Activated CD4-positive, alpha-beta T cell treated with anti-CD3 and anti-CD28 coated beads for 36 hours (primary cell): ENCODE results near the gene KLHL3. TPM values are rescaled to one million over a fixed set of nuclear protein-coding genes. Genes with fewer than 3 reads are reported as not detected.

Experiments used
- ATAC-seq: fragments of 200-7000 bp; cut with Tn5 transposase; one replicate; pipeline ENCODE4 v1.10.0; 2021; ENCODE audit warnings: mild to moderate bottlenecking, moderate library complexity
- CTCF ChIA-PET: fragments of 350-600 bp; sonication (Branson Sonifier 250); formaldehyde crosslinking; loops from one replicate; lab custom pipeline; 2021; ENCODE audit warnings: antibody characterized with exemption; lab: Charles Lee
- POLR2A ChIA-PET: fragments of 350-600 bp; sonication (Branson Sonifier 250); formaldehyde crosslinking; loops from one replicate; lab custom pipeline; 2021; ENCODE audit warnings: antibody characterized with exemption, inconsistent platforms; lab: Charles Lee
- DNase-seq: peaks from one replicate; pipeline ENCODE4 v3.0.0-alpha.2; 2020
- H3K27ac Mint-ChIP-seq: one replicate; pipeline ENCODE4 v1.8.0; 2021; ENCODE audit warnings: mixed read lengths
- H3K27me3 Mint-ChIP-seq: one replicate; pipeline ENCODE4 v1.8.0; 2021; ENCODE audit warnings: mixed read lengths
- H3K36me3 Mint-ChIP-seq: one replicate; pipeline ENCODE4 v1.8.0; 2021; ENCODE audit warnings: low read depth, mixed read lengths
- H3K4me1 Mint-ChIP-seq: one replicate; pipeline ENCODE4 v1.8.0; 2021; ENCODE audit warnings: mixed read lengths
- H3K4me3 Mint-ChIP-seq: one replicate; pipeline ENCODE4 v1.8.0; 2021; ENCODE audit warnings: mild to moderate bottlenecking, moderate library complexity, mixed read lengths
- H3K9me3 Mint-ChIP-seq: one replicate; pipeline ENCODE4 v1.8.0; 2021; ENCODE audit warnings: low read depth, mixed read lengths
- intact Hi-C, 2 experiments: fragments of 100-400 bp; cut with DNase I in 1 of 2; cut with micrococcal nuclease in 1 of 2; formaldehyde crosslinking; loops; one replicate each; pipeline versions ENCODE4 v1.14.2 to v1.15.1; 2022 to 2024; cut with DNase I, micrococcal nuclease
- total RNA-seq, 2 experiments: library from RNA; stranded (reverse); gene quantifications; one replicate each; pipeline ENCODE4 v1.2.3, GENCODE V29; 2021

The KLHL3 gene
- total RNA-seq, 2 experiments from 2014 or later, result 6.8 to 10.8 TPM

GRCh38 chr5:137635521-137635921 lies 100.4 kb downstream of the KLHL3 start:
- Mint-ChIP-seq H3K4me3 (no peak overlapping the region), H3K27ac (no peak overlapping the region), H3K27me3 (no peaks in the 10 kb centered on the region), H3K4me1 (no peaks in the 10 kb centered on the region), H3K9me3 (no peaks in the 10 kb centered on the region), H3K36me3 (peaks cover 6% of the 10 kb centered on the region)
- no peak for DNase-seq
- POLR2A ChIA-PET, result no interaction called here
- CTCF ChIA-PET, result interaction anchor here (2.0 to 2.1 kb wide), 2 partner anchors 16 to 107 kb away, joined by 6 to 11 read pairs; no protein-coding TSS in a partner anchor
- intact Hi-C loops, result loop anchor here in 1 of 2 experiments (10.0 kb wide), 1 partner anchor 499 kb away; the partner anchor contains the start of gene NME5
- no peak for ATAC-seq

- CTCF ChIA-PET, result interaction anchor here (0.5 to 2.1 kb wide), 6 partner anchors 14 to 435 kb away, joined by 3 to 11 read pairs (median 5); no protein-coding TSS in a partner anchor
- Mint-ChIP-seq H3K27ac (no peak overlapping the region), H3K9me3 (no peaks in the 10 kb centered on the region), H3K4me3 (no peak overlapping the region), H3K36me3 (peaks cover 5% of the 10 kb centered on the region), H3K4me1 (no peaks in the 10 kb centered on the region), H3K27me3 (no peaks in the 10 kb centered on the region)
- ATAC-seq (no peak), DNase-seq (no peak)
- POLR2A ChIA-PET, result no interaction called here
- intact Hi-C loops, result loop anchor here in 1 of 2 experiments (10.0 kb wide), 1 partner anchor 501 kb away; the partner anchor contains the start of gene NME5
Observed at GRCh38 chr5:137633896-137634295, 102.0 kb downstream of the KLHL3 start.

GRCh38 chr5:137632716-137633115 lies 103.2 kb downstream of the KLHL3 start:
- ATAC-seq (no peak), DNase-seq (no peak)
- Mint-ChIP-seq H3K9me3 (no peaks in the 10 kb centered on the region), H3K4me1 (no peaks in the 10 kb centered on the region), H3K27me3 (no peaks in the 10 kb centered on the region), H3K27ac (no peak overlapping the region), H3K36me3 (peaks cover 4% of the 10 kb centered on the region), H3K4me3 (no peak overlapping the region)
- intact Hi-C loops, result loop anchor here in 1 of 2 experiments (10.0 kb wide), 1 partner anchor 502 kb away; the partner anchor contains the start of gene NME5
- CTCF ChIA-PET, result interaction anchor here (0.6 to 5.7 kb wide), 3 partner anchors 112 to 404 kb away, joined by 3 to 142 read pairs (median 3); no protein-coding TSS in a partner anchor
- POLR2A ChIA-PET, result no interaction called here

GRCh38 chr5:137631453-137631852 lies 104.4 kb downstream of the KLHL3 start:
- Mint-ChIP-seq H3K36me3 (peaks cover 4% of the 10 kb centered on the region), H3K27me3 (no peaks in the 10 kb centered on the region), H3K4me3 (no peak overlapping the region), H3K4me1 (no peaks in the 10 kb centered on the region), H3K27ac (no peak overlapping the region), H3K9me3 (no peaks in the 10 kb centered on the region)
- no peak for ATAC-seq
- DNase-seq, result no peak
- intact Hi-C loops, result loop anchor here in 1 of 2 experiments (10.0 kb wide), 1 partner anchor 503 kb away; the partner anchor contains the start of gene NME5
- POLR2A ChIA-PET, result no interaction called here
- CTCF ChIA-PET, result interaction anchor here (0.5 to 5.7 kb wide), 9 partner anchors 12 to 1468 kb away, joined by 3 to 142 read pairs (median 3); no protein-coding TSS in a partner anchor

GRCh38 chr5:137630972-137631370 lies 104.9 kb downstream of the KLHL3 start:
- ChIA-PET CTCF (interaction anchor here (0.6 to 5.7 kb wide), 7 partner anchors 13 to 502 kb away, joined by 3 to 142 read pairs (median 4); no protein-coding TSS in a partner anchor), POLR2A (no interaction called here)
- Mint-ChIP-seq H3K27ac (no peak overlapping the region), H3K27me3 (no peaks in the 10 kb centered on the region), H3K9me3 (no peaks in the 10 kb centered on the region), H3K36me3 (peaks cover 4% of the 10 kb centered on the region), H3K4me1 (no peaks in the 10 kb centered on the region), H3K4me3 (no peak overlapping the region)
- no peak for DNase-seq
- ATAC-seq, result no peak
- intact Hi-C loops, result loop anchor here in 1 of 2 experiments (10.0 kb wide), 1 partner anchor 504 kb away; the partner anchor contains the start of gene NME5

- H3K27ac Mint-ChIP-seq, result no peak overlapping the region
- intact Hi-C loops, result loop anchor here in 1 of 2 experiments (10.0 kb wide), 1 partner anchor 504 kb away; the partner anchor contains the start of gene NME5
- no peak for DNase-seq
- no peak overlapping the region for H3K4me3 Mint-ChIP-seq
- no peak for ATAC-seq
- CTCF ChIA-PET, result interaction anchor here (0.7 to 5.7 kb wide), 25 partner anchors 10 to 438 kb away, joined by 3 to 142 read pairs (median 6); partner anchors contain the start of gene KLHL3
- POLR2A ChIA-PET, result no interaction called here
- H3K36me3 Mint-ChIP-seq, result peaks cover 4% of the 10 kb centered on the region
- no peaks in the 10 kb centered on the region for H3K27me3 Mint-ChIP-seq
- no peaks in the 10 kb centered on the region for H3K9me3 Mint-ChIP-seq
- no peaks in the 10 kb centered on the region for H3K4me1 Mint-ChIP-seq
Observed at GRCh38 chr5:137630216-137630971, 105.5 kb downstream of the KLHL3 start.

GRCh38 chr5:137629646-137630045 lies 106.2 kb downstream of the KLHL3 start:
- Mint-ChIP-seq H3K27me3 (no peaks in the 10 kb centered on the region), H3K27ac (no peak overlapping the region), H3K9me3 (no peaks in the 10 kb centered on the region), H3K4me1 (no peaks in the 10 kb centered on the region), H3K36me3 (peaks cover 6% of the 10 kb centered on the region), H3K4me3 (no peak overlapping the region)
- intact Hi-C loops, result loop anchor here (1.0 to 10.0 kb wide), 5 partner anchors 114 to 505 kb away; partner anchors contain the start of gene NME5 (in 1 of the 2)
- CTCF ChIA-PET, result interaction anchor here (0.6 to 5.7 kb wide), 40 partner anchors 9 to 504 kb away, joined by 3 to 142 read pairs (median 4); partner anchors contain the start of gene KLHL3
- peak; percentile 69 for ATAC-seq
- POLR2A ChIA-PET, result interaction anchor here (0.6 kb wide), 1 partner anchor 117 kb away, joined by 4 read pairs; no protein-coding TSS in a partner anchor
- DNase-seq, result no peak

GRCh38 chr5:137627706-137628105 lies 108.2 kb downstream of the KLHL3 start:
- ChIA-PET CTCF (interaction anchor here (0.7 to 5.7 kb wide), 5 partner anchors 13 to 506 kb away, joined by 3 to 142 read pairs (median 4); no protein-coding TSS in a partner anchor), POLR2A (no interaction called here)
- Mint-ChIP-seq H3K9me3 (no peaks in the 10 kb centered on the region), H3K27me3 (no peaks in the 10 kb centered on the region), H3K36me3 (peaks cover 6% of the 10 kb centered on the region), H3K27ac (no peak overlapping the region), H3K4me3 (no peak overlapping the region), H3K4me1 (no peaks in the 10 kb centered on the region)
- no peak for DNase-seq
- intact Hi-C loops, result loop anchor here in 1 of 2 experiments (2.0 kb wide), 1 partner anchor 441 kb away; no protein-coding TSS in a partner anchor
- no peak for ATAC-seq

GRCh38 chr5:137627293-137627692 lies 108.6 kb downstream of the KLHL3 start:
- intact Hi-C loops, result no loop called here
- H3K4me1 Mint-ChIP-seq, result no peaks in the 10 kb centered on the region
- H3K4me3 Mint-ChIP-seq, result no peak overlapping the region
- no peaks in the 10 kb centered on the region for H3K27me3 Mint-ChIP-seq
- no peaks in the 10 kb centered on the region for H3K9me3 Mint-ChIP-seq
- no peak overlapping the region for H3K27ac Mint-ChIP-seq
- ChIA-PET POLR2A (no interaction called here), CTCF (interaction anchor here (0.7 to 5.7 kb wide), 3 partner anchors 118 to 506 kb away, joined by 3 to 142 read pairs (median 4); no protein-coding TSS in a partner anchor)
- H3K36me3 Mint-ChIP-seq, result peaks cover 5% of the 10 kb centered on the region
- no peak for DNase-seq
- ATAC-seq, result no peak

GRCh38 chr5:137624786-137625349 lies 111.0 kb downstream of the KLHL3 start:
- DNase-seq (no peak), ATAC-seq (no peak)
- peaks cover 10% of the 10 kb centered on the region for H3K36me3 Mint-ChIP-seq
- POLR2A ChIA-PET, result interaction anchor here (0.6 kb wide), 1 partner anchor 128 kb away, joined by 3 read pairs; no protein-coding TSS in a partner anchor
- H3K27ac Mint-ChIP-seq, result no peak overlapping the region
- CTCF ChIA-PET, result no interaction called here
- no peaks in the 10 kb centered on the region for H3K9me3 Mint-ChIP-seq
- H3K27me3 Mint-ChIP-seq, result no peaks in the 10 kb centered on the region
- intact Hi-C loops, result no loop called here
- H3K4me3 Mint-ChIP-seq, result no peak overlapping the region
- H3K4me1 Mint-ChIP-seq, result no peaks in the 10 kb centered on the region

- CTCF ChIA-PET, result interaction anchor here (0.9 to 1.3 kb wide), 2 partner anchors 34 to 128 kb away, joined by 3 to 5 read pairs; no protein-coding TSS in a partner anchor
- ATAC-seq, result no peak
- intact Hi-C loops, result no loop called here
- POLR2A ChIA-PET, result no interaction called here
- no peak overlapping the region for H3K4me3 Mint-ChIP-seq
- no peak for DNase-seq
- no peaks in the 10 kb centered on the region for H3K9me3 Mint-ChIP-seq
- H3K27me3 Mint-ChIP-seq, result no peaks in the 10 kb centered on the region
- no peak overlapping the region for H3K27ac Mint-ChIP-seq
- H3K4me1 Mint-ChIP-seq, result no peaks in the 10 kb centered on the region
- H3K36me3 Mint-ChIP-seq, result peaks cover 10% of the 10 kb centered on the region
Observed at GRCh38 chr5:137622850-137623249, 113.0 kb downstream of the KLHL3 start.
